ENCODE measurements around the gene IL9R.
"Not testable (repeated sequence)": the region's sequence is repeated elsewhere in the genome, so short reads cannot be mapped to it uniquely, and the experiment has no call there.

IL9R gene

DNA sequence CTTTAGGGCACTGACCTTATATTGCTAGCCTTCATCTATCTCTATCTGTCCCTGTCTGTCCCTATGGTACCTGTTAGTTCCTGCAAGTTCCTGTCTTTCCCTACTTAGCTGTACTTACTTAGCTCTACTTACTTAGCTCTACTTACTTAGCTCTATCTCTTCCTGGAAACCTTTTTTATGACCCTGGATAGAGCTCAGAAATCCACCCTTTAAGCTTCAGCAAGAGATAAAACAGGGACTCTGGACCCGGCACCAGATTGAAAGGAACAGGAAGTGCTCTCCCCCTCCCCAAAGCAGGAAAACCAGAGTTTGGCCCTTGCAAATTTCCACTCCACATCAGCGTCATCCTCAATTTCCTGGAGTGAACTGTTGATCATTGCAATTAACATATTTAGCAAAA is 12.3 kb upstream of the IL9R start:
- Histone ChIP-seq H4K20me1 (ENCODE audit: insufficient read depth, low read length) (no peaks in the 10 kb centered on the region), H3K4me1 (ENCODE audit: low read length) (no peaks in the 10 kb centered on the region), H3K9ac (ENCODE audit: low read length) (no peak overlapping the region), H2AFZ (ENCODE audit: low read depth, low read length) (no peak overlapping the region), H3K79me2 (ENCODE audit: low read length) (no peaks in the 10 kb centered on the region), H3K27ac (ENCODE audit: low read length) (no peak overlapping the region), H3K4me2 (ENCODE audit: low read length) (no peak overlapping the region), H3K9me3 (ENCODE audit: insufficient read depth, low read length) (no peaks in the 10 kb centered on the region), H3K4me3 (ENCODE audit: low read length) (no peak overlapping the region), H3K36me3 (replicated peaks; ENCODE audit: low read depth, low read length) (no peaks in the 10 kb centered on the region), H3K27me3 (ENCODE audit: low read depth, low read length) (no peaks in the 10 kb centered on the region)
- TF ChIP-seq EZH2phosphoT487 (IDR thresholded peaks at IDR 0.05; ENCODE audit: low read depth) = no peak
- TF ChIP-seq, protein P1, sequence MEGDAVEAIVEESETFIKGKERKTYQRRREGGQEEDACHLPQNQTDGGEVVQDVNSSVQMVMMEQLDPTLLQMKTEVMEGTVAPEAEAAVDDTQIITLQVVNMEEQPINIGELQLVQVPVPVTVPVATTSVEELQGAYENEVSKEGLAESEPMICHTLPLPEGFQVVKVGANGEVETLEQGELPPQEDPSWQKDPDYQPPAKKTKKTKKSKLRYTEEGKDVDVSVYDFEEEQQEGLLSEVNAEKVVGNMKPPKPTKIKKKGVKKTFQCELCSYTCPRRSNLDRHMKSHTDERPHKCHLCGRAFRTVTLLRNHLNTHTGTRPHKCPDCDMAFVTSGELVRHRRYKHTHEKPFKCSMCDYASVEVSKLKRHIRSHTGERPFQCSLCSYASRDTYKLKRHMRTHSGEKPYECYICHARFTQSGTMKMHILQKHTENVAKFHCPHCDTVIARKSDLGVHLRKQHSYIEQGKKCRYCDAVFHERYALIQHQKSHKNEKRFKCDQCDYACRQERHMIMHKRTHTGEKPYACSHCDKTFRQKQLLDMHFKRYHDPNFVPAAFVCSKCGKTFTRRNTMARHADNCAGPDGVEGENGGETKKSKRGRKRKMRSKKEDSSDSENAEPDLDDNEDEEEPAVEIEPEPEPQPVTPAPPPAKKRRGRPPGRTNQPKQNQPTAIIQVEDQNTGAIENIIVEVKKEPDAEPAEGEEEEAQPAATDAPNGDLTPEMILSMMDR (IDR thresholded peaks at IDR 0.05; ENCODE audit: low read depth, low read length) = no peak

DNA sequence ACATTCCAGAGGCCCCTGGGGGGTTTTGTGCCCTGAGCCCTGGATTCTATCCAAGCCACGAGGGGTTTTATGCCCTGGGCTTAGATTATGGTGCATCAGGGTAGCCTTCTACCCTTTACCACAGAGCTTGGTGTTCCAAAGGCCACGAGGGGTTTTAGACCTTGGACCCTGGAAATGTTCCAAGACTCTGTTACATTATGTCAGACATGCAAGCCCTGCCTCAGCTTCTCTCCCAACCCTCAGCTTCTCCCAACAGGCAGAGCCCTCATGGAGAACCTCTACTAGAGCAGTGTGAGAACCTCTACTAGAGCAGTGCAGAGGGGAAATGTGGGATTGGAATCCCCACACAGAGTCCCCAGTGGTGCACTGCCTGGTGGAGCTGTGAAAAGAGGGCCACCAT is 10.5 kb upstream of the IL9R start:
- H2AFZ ChIP-seq (ENCODE audit: low read depth, low read length); H3K9me3 ChIP-seq (ENCODE audit: insufficient read depth, low read length); H3K4me2 ChIP-seq (ENCODE audit: low read length); H3K27me3 ChIP-seq (ENCODE audit: low read depth, low read length); H3K79me2 ChIP-seq (ENCODE audit: low read length); H3K4me3 ChIP-seq (ENCODE audit: low read length); H4K20me1 ChIP-seq (ENCODE audit: insufficient read depth, low read length); H3K36me3 ChIP-seq (replicated peaks; ENCODE audit: low read depth, low read length); H3K4me1 ChIP-seq (ENCODE audit: low read length); H3K27ac ChIP-seq (ENCODE audit: low read length); H3K9ac ChIP-seq (ENCODE audit: low read length): not testable (repeated sequence)

GRCh38 chrX:155988859-155989258 is 8.6 kb upstream of the IL9R start:
- H4K20me1 ChIP-seq (ENCODE audit: insufficient read depth, low read length) = no peaks in the 10 kb centered on the region
- no peak overlapping the region for H2AFZ ChIP-seq (ENCODE audit: low read depth, low read length)
- no peaks in the 10 kb centered on the region for H3K4me1 ChIP-seq (ENCODE audit: low read length)
- no peaks in the 10 kb centered on the region for H3K9me3 ChIP-seq (ENCODE audit: insufficient read depth, low read length)
- no peaks in the 10 kb centered on the region for H3K79me2 ChIP-seq (ENCODE audit: low read length)
- no peaks in the 10 kb centered on the region for H3K36me3 ChIP-seq (replicated peaks; ENCODE audit: low read depth, low read length)
- no peaks in the 10 kb centered on the region for H3K27me3 ChIP-seq (ENCODE audit: low read depth, low read length)
- no peak overlapping the region for H3K4me3 ChIP-seq (ENCODE audit: low read length)
- H3K9ac ChIP-seq (ENCODE audit: low read length) = no peak overlapping the region
- H3K27ac ChIP-seq (ENCODE audit: low read length) = no peak overlapping the region
- TF ChIP-seq, protein P1 (IDR thresholded peaks at IDR 0.05; ENCODE audit: low read depth, low read length) = no peak
- no peak for TF ChIP-seq EZH2phosphoT487 (IDR thresholded peaks at IDR 0.05; ENCODE audit: low read depth)
- no peak overlapping the region for H3K4me2 ChIP-seq (ENCODE audit: low read length)

GRCh38 chrX:155993421-155993820 is 4.1 kb upstream of the IL9R start:
- no peaks in the 10 kb centered on the region for H3K4me1 ChIP-seq (ENCODE audit: low read length)
- no peak overlapping the region for H3K27ac ChIP-seq (ENCODE audit: low read length)
- H3K4me2 ChIP-seq (ENCODE audit: low read length) = no peak overlapping the region
- H3K79me2 ChIP-seq (ENCODE audit: low read length) = no peaks in the 10 kb centered on the region
- H4K20me1 ChIP-seq (ENCODE audit: insufficient read depth, low read length) = no peaks in the 10 kb centered on the region
- no peaks in the 10 kb centered on the region for H3K9me3 ChIP-seq (ENCODE audit: insufficient read depth, low read length)
- H2AFZ ChIP-seq (ENCODE audit: low read depth, low read length) = no peak overlapping the region
- H3K9ac ChIP-seq (ENCODE audit: low read length) = no peak overlapping the region
- no peak overlapping the region for H3K4me3 ChIP-seq (ENCODE audit: low read length)
- no peaks in the 10 kb centered on the region for H3K27me3 ChIP-seq (ENCODE audit: low read depth, low read length)
- H3K36me3 ChIP-seq (replicated peaks; ENCODE audit: low read depth, low read length) = no peaks in the 10 kb centered on the region
- TF ChIP-seq, protein P1 (IDR thresholded peaks at IDR 0.05; ENCODE audit: low read depth, low read length) = no peak
- no peak for TF ChIP-seq EZH2phosphoT487 (IDR thresholded peaks at IDR 0.05; ENCODE audit: low read depth)

- Histone ChIP-seq H2AFZ (ENCODE audit: low read depth, low read length) (no peak overlapping the region), H3K27ac (ENCODE audit: low read length) (no peak overlapping the region), H3K36me3 (replicated peaks; ENCODE audit: low read depth, low read length) (no peaks in the 10 kb centered on the region), H3K27me3 (ENCODE audit: low read depth, low read length) (no peaks in the 10 kb centered on the region), H3K4me3 (ENCODE audit: low read length) (no peak overlapping the region), H3K4me2 (ENCODE audit: low read length) (no peak overlapping the region), H3K9me3 (ENCODE audit: insufficient read depth, low read length) (no peaks in the 10 kb centered on the region), H4K20me1 (ENCODE audit: insufficient read depth, low read length) (no peaks in the 10 kb centered on the region), H3K79me2 (ENCODE audit: low read length) (no peaks in the 10 kb centered on the region), H3K4me1 (ENCODE audit: low read length) (no peaks in the 10 kb centered on the region), H3K9ac (ENCODE audit: low read length) (no peak overlapping the region)
- no peak for TF ChIP-seq EZH2phosphoT487 (IDR thresholded peaks at IDR 0.05; ENCODE audit: low read depth)
- TF ChIP-seq, protein P1 (IDR thresholded peaks at IDR 0.05; ENCODE audit: low read depth, low read length) = no peak
Observed at GRCh38 chrX:155995321-155995875, 2.1 kb upstream of the IL9R start.

Measured in OCI-LY3 (cell line).